Right renal pelvis (tissue), 4 donors: ENCODE data around the gene MEN1. TPM values are rescaled to one million over a fixed set of nuclear protein-coding genes. Genes with fewer than 3 reads are reported as not detected.

Experiments used
- DNase-seq, 4 donors: peaks; one replicate each; pipeline ENCODE4 v3.0.0-alpha.2; 2013; ENCODE audit warnings: low read depth in 4 of 4, low spot score in 3 of 4, missing footprints in 1 of 4
- polyA plus RNA-seq, 4 donors: library from polyadenylated mRNA; unstranded; fragments of 120-200 nt; gene quantifications; one replicate each; pipeline ENCODE4 v1.2.1, GENCODE V29; 2013; ENCODE audit not compliant: insufficient read length in 4 of 4

MEN1 gene
- polyA plus RNA-seq, 4 donors: 35.0 to 46.6 (median 40.6) TPM

DNA sequence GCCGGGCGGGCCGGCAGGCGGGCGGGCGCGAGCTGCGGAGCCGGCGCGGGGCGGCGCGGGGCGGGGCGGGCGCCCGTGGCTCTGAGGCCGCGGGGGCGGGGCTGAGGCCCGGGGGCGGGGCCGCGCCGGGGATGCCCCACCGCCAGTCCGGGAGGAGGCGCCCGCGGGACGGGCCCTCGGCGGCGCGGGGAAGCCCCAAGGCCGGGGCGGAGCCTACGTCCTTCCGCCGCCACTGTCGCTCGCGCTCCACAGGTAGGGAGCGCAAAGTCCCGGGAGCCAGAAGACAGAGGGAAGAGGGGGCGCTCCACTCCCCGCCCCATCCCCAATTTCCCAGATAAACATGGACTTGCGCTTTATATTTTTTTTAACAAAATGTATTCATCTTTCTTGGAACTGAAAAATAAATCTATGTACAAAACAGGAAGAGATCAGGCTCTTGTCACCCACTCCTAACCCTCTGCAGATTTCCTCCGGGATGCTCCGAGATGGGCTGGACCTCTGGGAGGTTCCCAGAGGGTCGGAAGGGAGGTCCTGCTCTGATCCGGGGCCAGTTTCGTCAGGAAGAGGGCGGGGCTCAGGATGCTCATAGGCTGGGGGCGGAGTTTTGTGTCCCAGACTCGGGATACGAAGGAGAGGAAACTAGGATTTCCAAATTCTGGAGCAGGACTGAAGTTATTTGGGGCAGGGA lies 7.0 kb downstream of the MEN1 start, which contains the start of gene MAP4K2:
TSS of gene MAP4K2 (minus strand) at position 57 of the 688 bp plus-strand sequence. CDS start 65 bp downstream, outside the sequence.
- DNase-seq: peak; percentile 66 to 76 (median 73)

- DNase-seq: no peak
Observed at GRCh38 chr11:64802370-64803157, 7.8 kb downstream of the MEN1 start.

DNA sequence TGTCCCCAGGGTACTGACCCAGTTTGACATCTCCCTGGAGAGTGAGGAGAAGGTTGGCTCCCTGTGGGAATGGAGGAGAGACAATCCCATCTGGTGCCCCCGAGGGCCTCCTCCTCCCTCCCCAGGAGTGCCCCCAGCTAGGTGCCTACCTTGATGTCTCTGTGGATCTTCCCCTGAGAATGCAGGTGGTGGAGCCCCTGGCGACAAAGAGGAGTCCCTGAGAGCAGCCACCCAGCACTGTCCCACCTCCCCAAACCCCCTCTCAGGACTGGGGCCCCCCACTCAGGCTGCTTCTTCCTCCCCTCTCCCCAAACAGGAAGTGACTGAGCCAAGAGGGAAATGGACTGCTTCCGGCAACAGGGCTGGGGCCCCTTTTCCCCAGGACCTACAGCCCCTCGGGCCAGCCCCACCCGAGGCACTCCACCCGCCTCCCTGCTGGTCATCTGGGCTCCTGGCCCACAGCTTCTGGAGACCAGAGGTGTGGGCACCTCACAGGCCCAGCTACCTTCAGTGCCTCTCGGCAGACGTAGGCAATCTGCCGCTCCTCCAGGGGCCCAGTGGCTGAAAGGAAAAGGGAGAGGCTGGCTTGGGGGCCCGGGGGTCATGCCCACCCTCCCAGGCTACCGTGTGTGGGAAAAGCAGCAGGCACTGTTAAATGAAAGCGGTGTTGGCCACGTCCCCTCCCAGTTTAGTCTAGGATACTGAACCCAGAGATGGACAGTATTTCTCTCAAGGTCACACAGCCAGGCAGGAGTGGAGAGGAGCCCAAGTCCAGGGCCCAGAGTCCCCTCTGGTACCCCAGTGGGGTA lies 8.6 kb downstream of the MEN1 start:
- DNase-seq: no peak

- no peak for DNase-seq
Observed at GRCh38 chr11:64801158-64801464, 9.2 kb downstream of the MEN1 start.

GRCh38 chr11:64800303-64801157 lies 9.8 kb downstream of the MEN1 start:
- no peak for DNase-seq

DNA sequence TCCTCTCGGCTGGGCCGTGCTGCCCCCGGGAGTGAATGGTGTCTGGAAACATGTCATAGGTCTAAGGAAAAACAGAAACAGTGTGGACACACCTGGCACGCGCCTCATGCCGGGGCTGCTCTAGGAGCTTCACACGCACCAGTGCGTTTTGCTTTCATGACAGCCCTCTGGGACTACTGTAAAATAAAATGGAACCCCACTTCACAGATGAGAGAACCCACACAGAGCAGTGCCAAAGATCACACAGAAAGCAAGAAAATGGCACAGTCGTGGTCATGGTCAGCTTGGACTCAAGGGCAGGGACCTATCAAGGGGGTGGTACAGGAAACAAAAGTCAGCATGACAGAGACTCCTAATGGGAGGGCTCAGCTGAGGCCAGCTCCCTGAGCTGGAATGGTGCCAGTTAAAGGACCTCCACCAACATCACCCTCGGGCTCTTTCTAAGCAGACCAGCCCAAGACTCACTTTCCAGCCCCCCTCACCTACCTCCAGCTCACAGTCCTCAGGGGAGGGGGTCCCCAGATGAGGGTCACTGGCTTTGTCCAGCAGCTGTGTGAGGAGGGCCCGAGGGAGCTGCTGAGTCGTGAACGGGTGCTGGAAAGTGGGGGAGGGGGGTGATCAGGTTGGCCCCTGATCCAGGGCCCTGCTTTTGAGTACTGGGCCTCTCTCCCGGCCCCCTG lies 10.6 kb downstream of the MEN1 start:
- no peak for DNase-seq

- no peak for DNase-seq
Observed at GRCh38 chr11:64799256-64799622, 11.1 kb downstream of the MEN1 start.

- DNase-seq: no peak
Observed at GRCh38 chr11:64796757-64797541, 13.4 kb downstream of the MEN1 start.

GRCh38 chr11:64796047-64796756 lies 14.1 kb downstream of the MEN1 start:
- no peak for DNase-seq

GRCh38 chr11:64794526-64794925 lies 15.8 kb downstream of the MEN1 start:
- no peak for DNase-seq

DNA sequence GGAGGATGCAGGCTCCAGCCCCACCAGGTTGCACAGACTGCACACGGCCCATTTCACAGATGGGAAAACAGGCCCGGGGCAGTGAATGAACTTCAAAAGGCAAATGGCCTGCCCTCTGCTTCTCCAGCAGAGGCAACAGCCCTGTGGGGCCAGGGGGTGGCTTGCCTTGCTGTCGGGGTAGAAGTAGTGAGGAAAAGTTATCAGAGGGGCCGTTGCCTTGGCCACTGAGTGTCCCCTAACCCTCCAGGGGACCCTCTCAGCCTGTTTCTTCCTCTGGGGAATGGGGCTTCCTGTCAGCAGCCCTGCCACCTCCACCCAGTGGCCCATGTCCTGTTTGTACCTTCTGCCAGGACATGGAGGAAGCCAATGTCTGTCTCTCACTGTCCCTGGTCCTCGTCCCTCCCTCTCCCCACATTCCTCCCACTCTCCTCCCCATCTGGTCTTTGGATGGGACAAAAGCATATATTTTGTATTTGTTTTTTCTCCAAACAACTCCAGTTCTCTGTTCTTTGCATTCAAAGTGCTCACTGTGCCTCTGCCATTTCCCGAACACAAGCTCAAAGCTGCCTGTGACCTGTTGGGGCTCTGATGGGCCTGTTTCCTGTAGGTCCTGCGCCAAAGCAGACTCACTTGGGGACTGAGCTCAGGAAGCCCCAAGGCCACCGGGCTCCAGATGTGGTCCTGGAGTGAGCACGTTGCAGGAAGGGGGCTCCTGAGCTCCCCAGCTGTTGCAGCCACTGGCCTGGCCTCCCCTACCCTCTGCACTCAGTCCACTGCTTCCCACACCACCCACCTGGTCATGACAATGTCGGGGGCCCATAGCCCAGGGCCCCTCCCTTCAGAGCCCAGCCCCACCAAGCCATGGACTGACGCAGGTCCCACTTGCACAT lies 16.8 kb downstream of the MEN1 start:
- no peak for DNase-seq

GRCh38 chr11:64792482-64792881 lies 17.9 kb downstream of the MEN1 start:
- DNase-seq: no peak

GRCh38 chr11:64791781-64792291 lies 18.5 kb downstream of the MEN1 start:
- no peak for DNase-seq

GRCh38 chr11:64790205-64791095 lies 19.9 kb downstream of the MEN1 start:
- no peak for DNase-seq

DNA sequence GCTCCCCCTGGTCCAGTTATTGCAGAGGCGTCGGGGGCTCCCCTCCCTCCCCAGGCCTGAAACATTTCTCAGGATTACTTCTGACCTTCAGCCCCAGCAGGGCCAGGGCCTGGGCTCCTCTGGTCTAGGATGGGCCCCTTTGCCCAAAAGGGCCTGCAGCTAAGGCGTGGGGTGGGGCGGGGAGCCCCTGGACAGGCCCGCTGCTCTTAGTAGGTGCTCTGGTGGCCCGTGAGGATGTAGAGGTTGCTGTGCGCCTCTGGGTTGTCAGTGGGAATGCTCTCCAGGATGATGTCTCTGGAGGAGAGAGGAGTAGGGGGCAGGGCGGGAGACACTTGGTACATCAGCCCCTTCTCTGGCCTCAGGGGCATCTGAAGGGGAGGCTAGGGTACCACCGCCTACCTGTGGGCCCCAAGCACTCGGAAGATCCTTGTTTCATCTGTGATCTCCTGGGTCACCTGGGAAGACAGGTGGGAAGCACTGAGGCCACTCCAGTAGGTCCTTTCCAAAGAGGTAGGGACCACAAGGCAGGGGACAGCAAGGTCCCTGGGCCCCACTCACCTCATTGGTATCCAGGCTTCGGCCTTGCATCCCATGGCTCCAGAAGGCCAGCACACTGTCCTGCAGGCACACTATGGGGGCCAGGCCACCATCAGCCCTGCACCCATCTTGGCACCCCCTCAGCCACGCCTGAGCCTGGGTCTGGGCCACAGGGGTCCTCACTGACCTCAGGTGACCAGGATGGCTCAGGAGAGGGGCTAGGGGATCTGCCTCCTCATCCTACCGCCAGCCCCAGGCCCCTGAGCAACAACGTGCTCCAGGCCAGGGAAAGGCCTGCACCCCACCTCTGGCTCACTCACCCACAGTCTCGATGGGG lies 20.8 kb downstream of the MEN1 start:
- DNase-seq: no peak
